GM12872 (cell line): ENCODE measurements around the gene ACSF3.

Source experiments
- CTCF ChIP-seq: IDR thresholded peaks from 3 replicates; pipeline ENCODE4 v1.5.1; 2011; ENCODE audit warnings: low read depth, mild to moderate bottlenecking, low read length, moderate library complexity; ENCODE audit not compliant: insufficient read depth

ACSF3 gene

DNA sequence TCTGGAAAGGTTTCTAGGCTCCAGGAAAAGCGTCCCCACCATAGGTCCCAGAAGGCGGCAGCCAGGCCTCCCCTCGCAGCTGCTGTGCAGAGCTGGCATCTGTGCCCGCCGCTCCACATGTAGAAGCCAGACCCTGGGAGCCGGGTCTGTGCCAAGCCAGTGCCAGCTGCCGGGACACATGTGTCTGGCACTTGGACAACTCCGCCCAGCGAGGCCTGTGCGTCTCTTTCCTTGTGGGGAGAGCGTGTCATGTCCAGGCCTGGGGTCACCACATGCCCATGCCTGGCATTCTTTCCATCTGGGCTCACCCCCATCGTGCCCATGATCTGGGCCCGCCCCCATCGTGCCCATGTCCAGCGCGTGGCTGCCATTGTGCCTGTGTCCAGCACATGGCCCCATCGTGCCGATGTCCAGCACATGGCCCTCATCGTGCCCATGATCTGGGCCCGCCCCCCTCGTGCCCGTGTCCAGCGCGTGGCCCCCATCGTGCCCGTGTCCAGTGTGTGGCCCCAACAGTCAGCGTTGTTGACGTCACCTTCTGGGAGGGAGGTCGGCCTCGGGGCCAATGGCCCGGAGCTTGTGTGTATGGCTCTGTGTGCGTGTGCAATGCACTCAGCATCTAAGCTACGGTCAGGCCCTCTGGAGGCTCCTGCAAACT is 13.3 kb upstream of the ACSF3 start:
- no peak for TF ChIP-seq CTCF

DNA sequence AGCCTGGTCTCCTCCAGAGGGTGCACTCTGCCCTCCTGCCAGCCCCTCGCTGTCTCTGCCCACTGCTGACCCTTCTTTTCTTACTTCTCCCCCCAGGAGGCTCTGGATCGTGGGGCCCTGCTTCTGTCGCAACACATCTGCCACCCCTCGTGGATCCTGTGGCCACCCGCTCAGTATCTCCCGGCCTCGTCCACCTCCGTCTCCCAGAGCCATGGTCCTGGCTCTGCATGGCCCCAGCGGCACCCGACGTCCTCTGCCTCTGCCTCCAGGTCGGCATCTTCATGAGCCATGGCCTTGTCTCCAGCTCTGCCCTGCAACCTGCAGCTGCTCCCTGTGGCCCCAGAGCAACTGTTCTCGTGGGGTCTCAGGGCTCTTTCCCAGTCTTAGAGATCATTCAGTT is 12.1 kb upstream of the ACSF3 start:
- TF ChIP-seq CTCF = no peak

GRCh38 chr16:89084411-89084810 is 9.2 kb upstream of the ACSF3 start:
- no peak for TF ChIP-seq CTCF

- TF ChIP-seq CTCF = no peak
Measured at GRCh38 chr16:89084814-89085612, 8.6 kb upstream of the ACSF3 start.

GRCh38 chr16:89085755-89086154 is 7.9 kb upstream of the ACSF3 start:
- TF ChIP-seq CTCF = no peak

- no peak for TF ChIP-seq CTCF
Measured at GRCh38 chr16:89087922-89088497, 5.6 kb upstream of the ACSF3 start.

- TF ChIP-seq CTCF = no peak
Measured at GRCh38 chr16:89089120-89089519, 4.5 kb upstream of the ACSF3 start.
